ENCODE results near the gene C2CD2.

The C2CD2 gene

GRCh38 chr21:41859297-41859980 lies 94.4 kb downstream of the C2CD2 start:
- no peak for DNase-seq

DNA sequence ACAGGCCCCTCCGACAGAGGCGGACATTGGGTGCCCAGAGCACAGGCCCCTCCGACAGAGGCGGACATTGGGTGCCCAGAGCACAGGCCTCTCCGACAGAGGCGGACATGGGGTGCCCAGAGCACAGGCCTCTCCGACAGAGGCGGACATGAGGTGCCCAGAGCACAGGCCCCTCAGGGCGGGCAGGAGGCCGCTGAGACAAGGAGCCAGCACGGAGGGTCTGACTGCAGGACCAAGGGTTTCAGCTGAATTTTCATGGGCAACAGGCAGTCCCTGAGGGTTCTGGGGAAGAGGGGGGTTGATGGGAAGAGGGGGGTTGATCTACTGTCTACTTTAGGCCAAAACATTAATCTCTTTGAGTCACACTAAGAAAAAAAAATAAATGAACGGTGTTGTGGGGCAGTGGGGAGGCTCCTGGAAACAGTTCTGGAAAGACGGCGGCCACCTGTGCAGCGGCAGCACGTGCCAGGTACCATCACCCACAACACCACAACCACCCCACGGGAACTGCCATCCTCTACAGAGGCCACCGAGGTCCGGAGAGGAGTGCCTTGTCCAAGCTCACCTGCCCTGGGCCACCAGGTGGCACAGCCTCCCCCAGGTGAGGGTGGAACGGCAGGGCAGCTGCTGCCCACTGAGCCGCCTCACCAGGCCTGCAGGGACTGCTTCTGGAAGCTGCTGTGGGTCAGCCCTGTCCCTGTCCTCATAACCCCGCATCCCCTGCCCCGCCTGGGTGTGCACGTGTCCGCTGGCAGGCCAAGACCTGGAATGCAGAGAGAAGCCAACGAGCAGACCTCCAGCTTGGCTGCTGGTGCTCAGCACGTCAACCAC lies 95.1 kb downstream of the C2CD2 start:
- no peak for DNase-seq

DNA sequence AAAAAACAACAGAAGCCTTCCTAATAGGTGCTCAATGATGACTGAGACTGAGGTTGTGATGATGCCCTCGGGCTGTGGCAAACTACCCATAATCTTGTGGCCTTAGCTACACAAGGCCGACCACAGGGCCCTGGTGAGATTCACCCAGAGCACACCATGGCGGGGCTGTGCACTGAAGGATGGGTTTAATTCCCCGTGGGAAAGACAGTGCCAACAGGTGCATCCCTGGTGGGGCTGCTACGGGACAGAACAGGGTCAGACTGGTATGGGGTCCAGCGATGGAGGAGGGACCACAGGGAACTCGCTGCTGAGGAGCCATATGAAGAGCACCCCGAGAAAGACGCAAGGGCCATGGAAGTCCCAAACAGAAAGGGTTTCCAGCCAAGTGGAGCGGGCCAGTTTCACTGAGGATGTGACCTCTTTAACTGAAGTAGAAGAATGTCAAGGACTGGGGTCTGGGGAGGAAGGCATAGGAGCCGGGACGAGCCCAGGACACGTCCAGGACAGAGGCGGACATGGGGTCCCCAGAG lies 96.0 kb downstream of the C2CD2 start:
- no peak for DNase-seq

DNA sequence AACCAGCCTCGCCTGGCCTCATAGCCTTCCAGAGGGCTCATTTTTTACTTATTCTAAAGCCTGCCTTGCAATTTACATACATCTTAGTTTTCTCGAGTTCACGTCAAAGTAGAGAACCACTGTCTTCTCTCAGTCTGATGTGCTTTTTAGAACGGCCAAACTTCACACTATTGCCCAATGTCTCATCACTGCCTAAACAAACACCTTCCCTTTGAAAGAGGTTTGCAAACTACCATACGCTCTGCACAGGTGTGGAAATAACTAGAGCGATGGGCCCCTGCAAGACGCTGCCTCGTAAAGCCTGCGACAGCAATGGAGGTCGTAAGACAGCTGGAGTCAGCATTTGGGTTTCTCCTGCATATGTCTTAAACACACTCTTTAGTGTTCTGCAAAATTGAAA lies 97.2 kb downstream of the C2CD2 start:
- no peak for DNase-seq

DNA sequence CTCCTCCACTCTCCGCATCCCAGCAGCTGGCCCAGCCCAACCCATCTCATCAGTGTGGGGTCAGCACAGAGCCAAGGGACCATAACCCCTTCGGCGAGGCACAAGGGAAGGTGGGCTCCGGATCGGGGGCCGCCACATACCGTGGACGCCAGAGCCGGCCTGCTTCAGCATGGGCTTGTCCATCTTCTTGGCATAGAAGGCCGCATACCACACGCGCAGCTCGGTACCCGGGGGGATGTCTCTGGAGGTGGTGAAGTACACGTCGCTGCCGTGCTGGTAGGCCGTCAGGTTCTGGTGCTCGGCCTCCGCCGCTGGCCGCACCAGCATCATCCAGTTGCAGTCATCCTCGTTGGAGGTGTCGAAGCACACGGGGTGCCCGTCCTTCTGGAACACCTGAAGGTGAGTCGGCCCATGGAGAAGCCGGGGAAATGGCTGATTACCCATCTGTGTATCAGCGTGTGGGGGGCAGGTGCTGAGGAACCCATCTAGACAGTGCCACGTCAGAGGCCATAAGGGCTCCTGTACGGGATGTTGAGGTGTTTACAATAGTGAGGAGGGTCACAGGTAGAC lies 99.3 kb downstream of the C2CD2 start:
- DNase-seq, result no peak

- no peak for DNase-seq
These were observed 100.9 kb downstream of the C2CD2 start for GRCh38 chr21:41852929-41853320.

GRCh38 chr21:41852151-41852928 lies 101.5 kb downstream of the C2CD2 start:
- no peak for DNase-seq

DNA sequence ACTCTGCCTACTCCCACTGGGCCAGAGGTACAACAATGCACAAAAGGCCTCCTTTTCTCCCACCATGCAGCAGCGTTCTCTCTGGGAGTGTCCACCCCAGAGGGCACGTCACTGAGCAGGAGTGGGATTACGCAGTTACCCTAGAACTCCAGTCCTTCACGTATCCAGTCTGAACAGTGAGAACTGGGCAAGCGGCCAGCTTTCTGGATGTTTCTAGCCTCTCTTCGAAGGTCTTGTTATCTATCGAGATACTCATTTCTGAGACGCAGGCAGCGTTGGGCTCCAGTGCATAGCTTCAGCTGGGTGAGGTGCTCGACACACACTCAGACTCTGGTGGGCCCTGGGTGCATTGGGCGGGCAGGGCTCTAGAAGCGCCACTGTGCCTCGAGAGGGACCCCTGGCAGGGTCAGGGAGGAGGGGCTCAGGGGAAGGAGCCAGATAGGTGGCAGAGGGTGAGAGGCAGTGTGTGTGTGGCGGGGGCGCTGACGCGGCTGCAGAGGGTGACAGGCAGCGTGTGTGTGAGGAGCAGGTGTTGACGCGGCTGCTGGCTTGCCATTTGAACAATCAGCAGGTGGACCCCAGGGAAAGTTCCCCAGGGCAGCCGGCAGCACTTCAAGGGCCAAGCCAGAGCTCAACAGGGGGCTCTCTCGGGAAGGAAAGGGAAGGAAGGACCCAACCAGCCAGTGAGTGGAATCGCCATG lies 102.6 kb downstream of the C2CD2 start:
- no peak for DNase-seq

GRCh38 chr21:41850085-41850484 lies 103.7 kb downstream of the C2CD2 start:
- DNase-seq, result no peak

GRCh38 chr21:41848958-41849580 lies 104.7 kb downstream of the C2CD2 start:
- DNase-seq, result no peak

GRCh38 chr21:41848533-41848932 lies 105.3 kb downstream of the C2CD2 start:
- no peak for DNase-seq

DNA sequence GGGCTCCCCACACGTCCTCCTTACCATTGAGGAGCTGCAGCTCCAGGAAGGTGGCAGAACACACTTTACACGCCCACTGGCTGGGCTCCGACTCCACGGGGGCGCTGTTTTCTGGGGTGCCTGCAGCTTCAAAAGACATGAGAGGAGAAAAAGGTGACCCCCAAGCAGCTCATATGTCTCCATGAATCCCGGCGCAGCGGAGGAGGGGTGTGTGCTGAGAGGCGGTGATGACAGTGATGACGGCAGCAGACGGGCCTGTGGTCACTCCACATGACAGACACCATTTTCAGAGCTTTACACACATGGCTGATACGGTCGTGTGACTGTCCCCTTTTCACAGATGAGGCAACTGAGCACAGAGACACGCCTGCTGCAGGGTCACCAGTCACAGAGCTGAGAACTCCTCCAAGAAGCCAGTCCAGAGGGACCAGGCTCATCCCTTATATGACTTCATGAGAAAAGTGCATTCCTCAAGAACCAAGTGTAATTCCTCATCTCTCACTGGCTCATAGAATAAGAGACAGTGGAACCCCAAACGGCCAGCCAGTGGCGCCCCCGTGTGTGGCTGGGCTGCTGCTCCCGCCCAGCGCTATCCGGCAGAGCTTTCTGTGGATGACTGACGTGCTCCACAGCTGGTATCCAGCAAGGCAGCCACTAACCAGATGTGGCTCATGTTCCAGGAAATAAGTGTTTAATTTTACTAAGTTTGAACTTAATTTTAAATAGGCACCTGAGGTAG lies 106.6 kb downstream of the C2CD2 start:
- DNase-seq, result no peak

DNA sequence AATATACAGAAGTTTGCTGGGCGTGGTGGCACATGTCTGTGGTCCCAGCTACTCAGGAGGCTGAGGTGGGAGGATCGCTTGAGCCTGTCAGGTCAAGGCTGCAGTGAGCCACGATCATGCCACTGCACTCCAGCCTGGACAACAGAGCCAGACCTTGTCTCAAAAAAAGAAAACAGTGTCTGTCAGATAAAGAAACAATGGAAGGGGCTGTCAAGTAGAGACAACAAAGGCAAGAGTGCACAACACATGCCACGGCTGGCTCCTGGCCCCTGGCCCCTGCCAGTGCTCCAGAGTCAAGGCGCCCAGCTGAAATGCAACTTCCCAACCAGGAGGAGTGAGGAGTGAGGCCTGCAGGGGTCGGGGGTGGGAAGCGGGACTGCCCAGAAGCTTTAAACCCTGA lies 107.3 kb downstream of the C2CD2 start:
- DNase-seq, result no peak

DNA sequence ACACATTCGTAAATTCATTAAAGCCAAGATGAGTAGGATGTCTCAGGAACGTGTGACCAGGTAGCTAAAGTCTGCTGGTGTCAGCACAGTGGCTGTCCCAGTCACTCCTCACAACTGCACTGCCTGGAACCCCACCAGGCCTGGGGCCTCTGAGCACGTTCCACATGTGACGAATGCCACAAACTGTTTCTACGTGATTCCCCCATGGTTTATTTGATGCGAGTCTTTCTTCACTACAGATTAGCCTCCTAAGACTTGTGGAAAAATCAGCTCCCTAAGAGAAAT lies 107.8 kb downstream of the C2CD2 start:
- DNase-seq, result no peak

DNA sequence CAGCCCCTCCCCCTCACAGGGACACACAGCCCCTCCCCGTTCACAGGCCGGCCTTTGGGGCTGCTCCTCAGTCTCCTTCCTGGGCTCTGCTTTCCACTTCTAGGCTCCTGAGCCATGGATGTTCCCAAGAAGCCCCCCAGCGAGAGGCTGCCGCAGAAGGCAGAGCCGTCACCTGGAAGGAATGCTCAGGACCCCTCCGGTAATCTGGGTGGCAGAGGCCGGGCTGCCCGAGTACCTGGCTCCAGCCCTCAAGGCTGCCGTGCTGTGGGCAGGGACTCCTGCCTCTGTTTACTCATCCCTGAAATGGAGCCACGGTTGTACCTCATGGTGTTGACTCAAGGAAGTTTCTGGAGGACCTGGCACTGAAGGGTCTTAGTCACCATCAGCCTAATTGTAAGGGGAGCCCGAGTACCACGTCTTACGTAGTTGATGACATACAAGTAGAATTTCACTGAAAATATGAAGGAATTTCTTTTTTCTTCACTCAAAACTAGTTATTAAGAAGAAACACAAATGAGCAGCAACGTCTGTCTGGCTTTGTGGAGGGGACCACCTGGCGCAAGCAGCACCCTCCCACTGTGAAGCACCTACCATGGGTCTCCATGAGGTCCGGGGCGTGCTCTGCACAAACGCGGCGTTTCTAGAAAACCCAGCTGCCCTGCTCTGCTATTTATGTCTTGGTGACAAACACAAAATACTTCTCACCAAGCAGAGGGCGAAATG lies 108.3 kb downstream of the C2CD2 start:
- no peak for DNase-seq

- DNase-seq, result no peak
These were observed 110.2 kb downstream of the C2CD2 start for GRCh38 chr21:41843584-41843983.

DNA sequence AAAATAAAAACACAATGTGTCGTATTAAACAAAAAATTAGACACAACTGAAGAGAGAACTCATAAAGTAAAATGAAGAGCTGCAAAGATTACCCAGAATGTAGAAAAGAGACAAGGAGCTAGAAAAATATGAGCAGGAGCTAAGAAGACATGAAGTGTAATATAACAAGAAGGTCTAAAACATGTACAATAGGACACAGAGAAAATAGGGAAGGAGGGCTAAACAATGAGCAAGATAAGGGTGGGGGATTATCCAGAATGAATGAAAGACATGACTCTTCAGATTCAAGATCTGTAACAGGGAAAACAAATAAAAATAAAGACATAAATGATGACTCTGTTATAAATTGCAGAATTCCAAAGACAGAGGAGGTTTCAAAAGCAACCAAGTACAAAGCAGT lies 112.9 kb downstream of the C2CD2 start:
- DNase-seq, result no peak

DNA sequence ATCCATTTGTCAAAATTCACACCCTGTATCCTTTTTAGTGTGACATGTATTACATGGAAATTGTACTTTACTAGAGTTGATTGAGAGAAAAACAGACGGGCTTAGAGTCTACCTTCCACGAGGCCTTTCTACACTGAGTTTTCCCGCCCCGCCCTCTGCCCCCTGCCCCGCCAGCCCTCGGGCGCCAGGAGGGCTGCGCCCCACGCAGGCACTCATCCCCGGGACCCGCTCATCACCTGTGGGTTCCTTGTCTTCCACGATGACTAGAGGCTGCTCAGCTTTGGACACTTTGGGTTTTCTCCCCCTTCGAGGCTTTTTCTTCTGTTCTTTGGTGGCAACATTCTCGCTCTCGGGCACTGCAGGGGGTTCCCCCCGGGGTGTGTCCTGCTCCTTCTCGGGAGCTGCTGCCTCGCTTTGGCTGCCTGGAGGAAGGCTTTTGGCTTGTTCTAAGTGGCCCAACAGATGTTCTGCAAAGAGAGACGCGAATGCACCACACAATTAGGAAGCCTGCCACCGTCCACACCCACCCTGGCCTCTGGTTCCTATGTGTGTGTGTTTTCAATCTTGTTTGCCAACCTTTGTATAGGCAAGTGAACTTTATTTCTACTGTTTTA lies 114.3 kb downstream of the C2CD2 start:
- no peak for DNase-seq

DNA sequence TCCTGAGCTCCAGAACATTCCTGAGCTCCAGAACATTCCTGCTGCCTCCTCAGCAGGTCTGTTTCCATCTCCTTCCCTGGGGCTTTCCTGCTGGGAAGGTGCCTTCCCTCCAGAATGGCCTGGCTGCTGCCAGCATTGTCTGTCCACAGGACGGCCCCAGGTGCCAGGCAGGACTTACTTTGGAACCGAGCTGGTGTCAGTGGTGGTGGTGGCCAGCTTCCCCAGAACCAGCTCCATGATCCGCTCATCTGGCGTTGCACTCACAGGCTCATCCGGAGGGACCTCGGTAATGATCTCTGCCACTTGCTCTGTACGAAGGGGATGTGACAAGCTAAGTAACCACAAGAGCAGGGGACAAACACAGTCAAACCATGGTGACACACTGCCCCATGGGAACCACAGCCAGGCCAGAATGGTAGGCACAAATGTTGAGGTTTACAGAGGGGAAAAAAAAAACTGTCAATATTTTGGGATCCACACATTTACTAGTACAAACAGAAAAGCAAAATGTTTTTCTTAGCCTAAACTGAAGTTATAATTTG lies 116.0 kb downstream of the C2CD2 start:
- DNase-seq, result no peak
